ENCODE data around the gene SHB. TPM values are rescaled to one million over a fixed set of nuclear protein-coding genes. Genes with fewer than 3 reads are reported as not detected.

Gene SHB
- total and polyA plus RNA-seq, 2 of the 13 experiments (the other 11 are each of a cell fraction or from before 2014, with no cell fraction given): 19.4 to 20.7 TPM

GRCh38 chr9:38066197-38066913, 2.7 kb downstream of the SHB start (continued):
- TF ChIP-seq ZNF142 (CRISPR knock-in tag; IDR thresholded peaks at IDR 0.05) (no peak), RFXAP (CRISPR knock-in tag; IDR thresholded peaks at IDR 0.05; ENCODE audit: borderline replicate concordance) (0 out of 2 replicates have a peak, but pooled peaks have one; percentile 39)

GRCh38 chr9:38065369-38066075, 3.5 kb downstream of the SHB start:
- Histone ChIP-seq H3K9me3 (ENCODE audit: low read length) (no peaks in the 10 kb centered on the region), H3K4me1 (ENCODE audit: insufficient read depth, low read length) (peaks cover 65% of the 10 kb centered on the region), H2AFZ (ENCODE audit: low read length) (no peak overlapping the region), H3K36me3 (replicated peaks in 1 of 2; ENCODE audit: control insufficient read depth in 1 of 2, insufficient read depth in 2 of 2, low read length in 2 of 2) (peaks cover 3 to 29% of the 10 kb centered on the region in 2 experiments), H3K27ac (ENCODE audit: extremely low read length, insufficient read depth, low read length) (peak overlapping the region; percentile 83), H3K9ac (ENCODE audit: insufficient read depth, low read depth, low read length) (peak overlapping the region; percentile 95), H3K4me3 (replicated peaks in 1 of 3; ENCODE audit: insufficient read depth in 1 of 3, low read depth in 2 of 3, low read length in 3 of 3) (peak overlapping the region; percentile 82 to 96 (median 95)), H3K27me3 (ENCODE audit: control insufficient read depth in 1 of 2, insufficient read depth in 2 of 2, low read length in 2 of 2) (no peaks in the 10 kb centered on the region; a peak in 1 of 5 replicates), H4K20me1 (ENCODE audit: insufficient read depth, low read length) (peaks cover 33% of the 10 kb centered on the region), H3K79me2 (ENCODE audit: insufficient read depth, low read length) (peaks cover 83% of the 10 kb centered on the region), H3K4me2 (ENCODE audit: low read depth, low read length) (peak overlapping the region; percentile 91)
- ChIA-PET CTCF (ENCODE audit: low intra/inter-chr PET ratio, low total read pairs) (interaction anchor here (0.7 kb wide), 1 partner anchor 334 kb away, joined by 3 read pairs; no protein-coding TSS in a partner anchor), POLR2A (interaction anchor here (1.1 to 3.4 kb wide), 3 partner anchors 18 to 47 kb away, joined by 3 to 16 read pairs (median 14); no protein-coding TSS in a partner anchor)
- in situ Hi-C loops (cut with HindIII; ENCODE audit: extremely low pct_ligation_motif_present, low pct_unique_long_range_greater_than_20kb): loop anchor here (5.0 kb wide), 2 partner anchors 43 to 103 kb away; no protein-coding TSS in a partner anchor
- intact Hi-C loops (cut with micrococcal nuclease; ENCODE audit: unreplicated experiment): loop anchor here (2.0 kb wide), 1 partner anchor 41 kb away; no protein-coding TSS in a partner anchor
- ATAC-seq: peak; percentile 3; the same call in 2 of the 3 replicates
- BruUV-seq (replicated peaks): no TSS peak
- FAIRE-seq: no peak
- no peak for DNase-seq (ENCODE audit: low spot score)
- WGBS (ENCODE audit: low lambda C conversion rate): 13% methylated on average over 8 of the region's 9 CpGs
- TF ChIP-seq KLF16 (CRISPR knock-in tag; IDR thresholded peaks at IDR 0.05): no peak
- no peak for TF ChIP-seq NPAS2 (CRISPR knock-in tag; IDR thresholded peaks at IDR 0.05; ENCODE audit: borderline replicate concordance)
- TF ChIP-seq RBFOX2 (IDR thresholded peaks at IDR 0.05; ENCODE audit: low read depth, low read length): 0 out of 2 replicates have a peak, but pooled peaks have one; percentile 54
- no peak for TF ChIP-seq SP2 (CRISPR knock-in tag; IDR thresholded peaks at IDR 0.05)
- no peak for TF ChIP-seq ZNF740 (CRISPR knock-in tag; IDR thresholded peaks at IDR 0.05)
- 0 out of 2 replicates have a peak, but pooled peaks have one; percentile 26 for TF ChIP-seq ZNF691 (CRISPR knock-in tag; IDR thresholded peaks at IDR 0.05; ENCODE audit: borderline replicate concordance, low read depth)
- TF ChIP-seq HMGXB4 (CRISPR knock-in tag; IDR thresholded peaks at IDR 0.05; ENCODE audit: borderline replicate concordance in 1 of 2, low read depth in 1 of 2): 0 out of 4 replicates have a peak, but pooled peaks of 1 of the 2 experiments have one; percentile 5

Data from HepG2 (cell line).